Medulla oblongata (tissue), 1 donor: ENCODE data around the gene ANKRD13D.

Experiments used
- DNase-seq: peaks from one replicate; pipeline ENCODE4 v3.0.0-alpha.2; 2015; ENCODE audit errors: extremely low spot score

ANKRD13D gene

DNA sequence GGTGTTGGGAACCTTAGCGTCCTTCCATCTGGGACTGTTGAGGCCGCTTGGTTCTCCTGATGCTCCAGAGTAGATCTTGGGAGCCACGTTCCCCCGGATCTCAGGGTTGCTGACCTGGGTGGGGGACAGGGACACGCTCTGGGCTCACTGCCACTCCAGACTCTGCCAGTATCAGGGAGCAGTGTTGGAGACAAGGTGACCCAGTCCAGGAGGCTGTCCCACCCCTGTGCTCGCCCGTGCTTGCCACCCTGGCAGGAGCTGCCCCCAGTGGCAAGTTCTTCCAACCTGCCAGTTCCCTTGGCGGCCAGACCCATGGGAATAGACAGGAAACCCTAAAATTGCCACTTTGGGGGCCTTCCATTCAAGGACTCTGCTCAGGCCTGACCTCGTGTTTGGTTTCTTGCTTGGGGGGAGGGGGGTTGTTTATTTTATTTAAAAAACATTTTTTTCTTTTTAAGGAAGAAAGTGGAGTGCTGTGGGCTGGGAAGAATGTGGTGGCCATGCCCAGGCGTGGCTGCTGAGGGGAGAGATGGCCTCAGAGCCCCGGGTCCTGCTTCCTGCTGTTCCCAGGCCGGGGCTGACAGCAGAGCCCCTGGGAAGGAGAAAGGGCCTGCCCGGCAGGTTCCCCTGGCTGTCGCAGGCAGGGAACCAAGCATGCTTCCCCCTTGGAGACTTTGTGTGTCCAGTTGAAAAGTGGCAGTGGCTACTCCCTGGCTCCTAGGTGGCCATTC, 15.7 kb upstream of the ANKRD13D start:
- no peak for DNase-seq

DNA sequence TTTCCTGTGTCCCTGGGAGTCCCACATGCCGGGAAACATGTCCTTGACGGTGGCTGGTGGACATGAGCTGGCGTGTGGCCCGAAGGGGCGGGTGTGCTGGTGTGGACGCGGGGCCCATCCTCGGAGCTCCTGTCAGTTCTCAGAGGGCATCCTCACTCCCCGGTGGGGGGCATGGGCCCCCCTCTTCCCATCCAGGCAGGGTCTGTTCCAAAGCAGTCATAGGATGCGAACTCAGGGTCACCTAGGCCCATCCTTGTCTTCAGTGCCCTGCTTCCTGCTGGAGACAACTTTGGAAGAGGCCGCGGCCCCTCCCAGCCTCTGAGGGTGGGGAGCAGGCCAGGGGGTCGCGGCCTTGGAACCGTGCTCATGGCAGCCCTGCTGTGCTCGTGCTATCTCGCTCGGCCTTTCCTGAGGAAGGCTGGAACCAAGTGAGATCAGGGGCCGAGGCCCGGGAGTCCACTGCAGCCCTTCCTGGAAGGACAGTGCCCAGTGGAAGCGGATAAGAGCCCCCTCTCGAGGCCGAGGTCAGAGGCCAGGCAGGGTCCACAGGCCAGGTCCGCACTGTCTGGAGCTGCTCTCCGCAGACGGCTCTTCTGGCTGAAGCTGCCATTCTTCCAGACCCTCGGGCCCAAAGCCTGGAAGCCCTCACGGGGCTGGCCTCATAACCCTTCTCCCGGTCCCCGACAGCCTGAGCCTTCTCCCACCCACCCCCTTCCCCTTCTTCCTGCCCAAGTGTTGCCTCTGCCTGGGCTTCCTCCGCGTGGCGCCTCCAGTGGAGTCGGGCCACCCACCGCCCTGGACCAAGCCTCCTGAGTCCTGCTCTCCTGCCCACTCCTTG, 14.1 kb upstream of the ANKRD13D start:
- no peak for DNase-seq

DNA sequence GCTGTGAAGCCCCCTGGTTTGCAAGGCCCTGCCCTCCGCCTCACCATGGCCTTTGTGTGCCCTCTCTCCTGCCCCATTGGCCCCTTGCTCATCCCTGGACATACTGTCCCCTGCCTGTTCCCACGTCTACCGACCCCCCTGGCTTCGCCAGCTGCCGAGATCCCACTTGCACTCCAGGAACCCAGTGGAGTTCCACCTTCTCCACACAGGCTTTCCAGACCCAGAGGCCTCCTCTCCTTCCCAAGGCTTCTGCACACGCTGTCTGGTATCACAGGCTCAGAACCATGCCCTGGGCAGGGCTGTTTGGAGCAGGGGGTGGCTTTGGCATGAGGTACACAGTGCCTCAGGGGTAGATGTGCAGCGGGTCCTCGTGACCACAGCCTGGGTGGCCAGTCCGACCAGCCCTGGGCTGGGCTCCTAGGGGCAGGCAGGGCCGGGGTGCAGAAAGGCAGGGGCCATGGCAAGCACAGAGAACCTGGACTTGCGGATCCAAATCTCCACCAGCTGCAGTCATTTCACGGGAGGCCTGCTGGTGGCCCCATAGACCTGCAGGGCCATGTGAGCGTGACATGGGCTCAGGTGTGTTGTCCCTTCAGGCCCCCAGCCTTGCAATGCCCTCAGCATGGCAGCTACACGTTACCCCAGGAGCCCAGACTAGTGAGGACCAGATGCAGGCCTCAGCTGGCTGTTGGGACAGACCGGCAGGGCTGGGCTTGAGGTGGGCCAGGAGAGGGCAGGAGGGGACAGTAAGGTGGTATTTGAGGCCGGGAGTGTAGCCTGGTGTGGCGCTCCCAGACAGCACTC, 13.3 kb upstream of the ANKRD13D start:
- DNase-seq: no peak

DNA sequence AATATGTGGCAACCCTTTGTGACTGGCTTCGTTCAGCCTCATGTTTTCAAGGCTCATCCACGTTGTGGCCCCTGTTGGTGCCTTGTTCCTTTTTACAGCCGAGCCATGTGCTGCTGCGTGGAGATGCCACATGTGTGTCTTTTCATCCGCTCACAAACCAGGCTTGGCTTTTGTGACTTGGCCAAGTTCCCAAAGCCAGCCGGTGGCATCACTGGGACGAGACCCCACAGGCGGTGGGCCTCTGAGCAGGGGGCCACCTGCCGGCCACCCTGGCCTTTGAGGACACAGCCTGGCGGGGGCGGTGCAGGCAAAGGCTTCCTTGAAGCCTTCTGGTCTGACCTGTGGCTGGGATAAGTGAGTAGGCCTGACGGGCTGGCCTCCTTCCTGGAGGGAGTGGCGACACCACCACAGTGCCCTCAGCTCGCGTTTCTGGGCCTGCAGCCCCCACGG, 12.3 kb upstream of the ANKRD13D start:
- DNase-seq: no peak

DNA sequence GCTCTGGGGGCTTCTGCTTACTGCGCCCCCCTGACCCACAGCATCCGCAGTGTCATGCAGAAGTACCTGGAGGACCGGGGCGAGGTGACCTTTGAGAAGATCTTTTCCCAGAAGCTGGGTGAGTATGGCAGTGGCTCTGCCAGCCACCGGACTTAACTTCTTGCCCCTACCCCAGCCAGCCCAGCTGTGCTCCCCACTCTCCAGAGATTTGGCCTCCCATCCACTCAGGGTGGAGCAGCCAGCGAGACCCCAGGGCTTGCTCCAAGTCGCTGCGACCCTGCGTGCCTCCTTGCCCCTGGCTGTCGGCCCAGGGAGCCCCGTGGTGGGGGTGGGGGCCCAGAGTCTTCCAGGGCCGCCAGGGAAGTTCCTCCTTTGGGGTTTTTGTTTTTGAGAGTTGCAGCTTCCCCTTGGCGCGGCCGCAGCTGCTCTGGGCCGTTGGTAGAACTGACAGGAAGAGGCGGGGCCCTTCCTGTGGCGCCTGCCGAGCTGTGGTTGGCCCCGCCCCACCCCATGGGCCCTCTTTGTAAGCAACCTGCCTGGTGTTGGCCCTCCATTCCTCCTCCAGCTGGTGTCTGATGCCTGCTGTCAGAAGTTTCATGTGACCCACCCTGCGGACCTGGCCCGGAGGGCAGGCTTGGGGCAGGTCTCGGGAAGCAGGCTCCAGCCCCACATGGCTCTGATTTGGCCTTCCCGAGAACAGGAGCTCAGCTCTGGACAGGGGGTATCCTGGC, 11.7 kb upstream of the ANKRD13D start:
- DNase-seq: peak; percentile 86

DNA sequence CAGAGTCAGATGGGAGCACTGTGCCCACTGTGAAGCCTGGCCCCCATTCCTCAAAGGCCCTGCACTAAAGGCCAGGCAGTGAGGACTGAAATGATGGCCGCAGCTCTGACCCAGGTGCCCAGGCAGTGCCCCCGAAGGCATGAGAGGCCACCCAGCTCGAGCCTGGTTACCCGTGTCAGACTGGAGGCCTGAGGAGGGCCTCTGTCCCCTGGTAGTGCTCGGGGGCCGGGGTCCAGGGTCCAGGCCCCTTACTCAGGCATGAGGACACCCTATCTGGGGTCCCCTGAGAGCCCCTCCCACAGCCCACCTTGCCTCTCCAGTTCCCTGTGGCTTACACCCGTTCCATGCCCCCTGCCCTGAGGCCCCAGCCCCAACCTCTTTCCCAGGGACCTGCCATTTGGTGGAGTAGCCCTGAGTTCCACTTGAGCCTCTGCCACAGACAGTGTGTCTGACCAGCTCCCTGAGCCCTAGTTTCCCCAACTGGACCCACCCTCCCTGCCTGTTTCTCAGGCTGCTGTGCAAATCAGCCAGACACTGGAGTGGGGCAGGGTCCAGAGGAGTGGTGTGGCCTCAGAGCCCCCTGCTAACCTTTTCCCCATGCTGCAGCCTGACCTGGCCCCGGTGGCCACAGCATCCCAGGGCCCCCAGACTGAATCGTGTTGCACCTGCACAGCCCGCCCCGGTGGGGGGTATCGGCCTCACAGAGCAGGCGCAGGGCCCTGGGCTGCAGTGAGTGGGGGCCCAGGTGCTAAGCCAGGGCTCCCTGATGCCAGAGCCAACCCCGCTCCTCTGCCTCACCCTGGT, 10.8 kb upstream of the ANKRD13D start:
- DNase-seq: no peak

DNA sequence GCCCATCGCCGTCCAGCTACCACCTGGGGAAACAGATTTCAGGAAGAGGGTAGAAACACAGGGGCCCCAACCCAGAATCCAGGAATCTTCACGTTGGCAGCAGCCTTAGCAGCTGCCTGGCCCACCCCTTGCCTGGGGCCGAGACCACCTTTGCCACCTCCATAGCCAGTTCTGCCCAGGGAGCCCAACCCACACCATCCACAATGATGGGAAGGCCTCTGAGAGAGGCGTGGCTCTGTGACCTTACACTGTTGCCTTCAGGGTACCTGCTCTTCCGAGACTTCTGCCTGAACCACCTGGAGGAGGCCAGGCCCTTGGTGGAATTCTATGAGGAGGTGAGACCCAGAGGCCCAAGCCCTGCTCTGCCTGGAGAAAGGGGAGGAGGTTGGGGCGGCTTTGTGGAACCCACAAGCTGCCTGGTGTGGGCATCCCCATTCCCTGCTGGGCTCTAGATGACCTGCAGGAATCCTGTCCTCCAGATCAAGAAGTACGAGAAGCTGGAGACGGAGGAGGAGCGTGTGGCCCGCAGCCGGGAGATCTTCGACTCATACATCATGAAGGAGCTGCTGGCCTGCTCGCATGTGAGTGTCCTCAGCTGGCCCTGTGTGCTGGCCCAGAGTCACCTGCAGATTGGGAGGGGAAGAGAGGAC, 10.0 kb upstream of the ANKRD13D start:
- no peak for DNase-seq

DNA sequence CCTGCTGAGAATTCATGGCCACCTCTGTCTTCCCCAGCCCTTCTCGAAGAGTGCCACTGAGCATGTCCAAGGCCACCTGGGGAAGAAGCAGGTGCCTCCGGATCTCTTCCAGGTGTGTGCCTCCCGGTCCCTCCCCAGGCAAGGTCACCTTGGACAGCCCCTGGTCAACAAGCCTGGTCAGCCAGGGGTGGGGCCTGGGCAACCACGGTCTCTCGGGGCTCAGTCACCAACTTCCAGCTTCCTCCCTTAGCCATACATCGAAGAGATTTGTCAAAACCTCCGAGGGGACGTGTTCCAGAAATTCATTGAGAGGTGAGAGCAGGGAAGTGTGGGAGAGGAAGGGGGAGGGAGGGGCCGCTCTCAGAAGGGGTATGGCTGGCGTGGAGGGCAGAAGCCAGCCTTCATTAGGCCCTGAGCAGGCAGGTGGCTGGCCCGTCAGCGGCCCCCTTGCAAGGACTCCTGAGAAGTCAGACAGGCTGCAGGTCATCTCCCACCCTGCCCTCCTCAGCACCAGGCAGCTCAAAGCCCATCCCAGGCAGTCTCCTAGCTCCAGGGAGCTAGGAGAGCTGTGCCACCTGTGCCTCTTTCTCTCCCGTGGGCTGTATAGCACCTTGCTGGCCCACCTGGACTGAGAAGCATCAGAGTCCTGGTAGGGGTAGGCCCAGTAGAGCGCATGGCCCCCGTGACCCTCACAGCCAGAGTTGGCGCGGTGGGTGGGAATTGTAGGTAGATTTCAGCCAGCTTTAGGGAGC, 9.3 kb upstream of the ANKRD13D start:
- DNase-seq: no peak

DNA sequence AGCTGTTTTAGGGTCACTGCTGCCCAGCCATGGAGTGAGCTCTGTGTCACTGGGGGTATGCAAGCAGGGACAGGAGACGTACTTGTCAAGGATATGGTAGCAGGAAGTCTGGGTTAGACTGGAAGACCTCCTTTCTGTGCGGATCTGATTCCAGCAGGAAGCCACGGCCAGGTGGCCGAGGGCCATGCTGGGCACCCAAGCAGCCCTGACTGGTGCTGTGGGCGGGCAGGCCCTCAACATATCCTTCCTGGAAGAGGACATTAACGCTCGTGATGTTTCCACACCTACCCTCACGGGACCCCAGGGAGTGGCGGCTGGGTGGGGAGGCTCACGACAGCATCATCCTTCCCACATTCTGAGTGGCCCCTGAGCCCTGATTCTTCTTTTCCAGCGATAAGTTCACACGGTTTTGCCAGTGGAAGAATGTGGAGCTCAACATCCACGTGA, 8.7 kb upstream of the ANKRD13D start:
- no peak for DNase-seq

DNA sequence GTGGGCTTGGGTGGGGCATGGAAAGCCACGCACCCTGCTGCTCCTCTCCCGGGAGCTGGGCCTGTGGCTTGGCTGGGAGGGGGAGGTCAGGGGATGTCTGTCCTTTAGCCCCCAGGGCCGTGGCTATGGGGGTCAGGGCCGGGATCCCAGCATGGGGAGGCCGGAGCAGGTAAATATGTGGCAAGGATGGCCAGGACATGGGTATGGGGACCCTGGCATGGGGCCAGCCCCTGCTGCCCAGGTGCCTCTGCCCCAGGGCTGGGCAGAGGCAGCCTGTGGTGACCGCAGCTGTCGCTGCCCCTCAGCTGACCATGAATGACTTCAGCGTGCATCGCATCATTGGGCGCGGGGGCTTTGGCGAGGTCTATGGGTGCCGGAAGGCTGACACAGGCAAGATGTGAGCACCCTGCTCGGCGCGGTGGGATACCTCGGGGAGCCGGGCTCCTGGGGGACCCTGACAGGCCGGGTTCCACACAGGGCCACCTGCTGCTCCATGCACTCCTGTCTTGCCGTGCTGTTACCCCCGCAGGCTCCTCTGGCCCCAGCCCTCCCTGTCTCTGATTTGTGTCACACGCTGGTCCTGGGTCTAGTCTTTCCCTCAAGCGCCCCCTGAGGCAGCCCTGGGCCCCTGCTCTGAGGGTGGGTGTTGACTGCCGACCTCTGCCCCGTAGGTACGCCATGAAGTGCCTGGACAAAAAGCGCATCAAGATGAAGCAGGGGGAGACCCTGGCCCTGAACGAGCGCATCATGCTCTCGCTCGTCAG, 8.1 kb upstream of the ANKRD13D start:
- no peak for DNase-seq

DNA sequence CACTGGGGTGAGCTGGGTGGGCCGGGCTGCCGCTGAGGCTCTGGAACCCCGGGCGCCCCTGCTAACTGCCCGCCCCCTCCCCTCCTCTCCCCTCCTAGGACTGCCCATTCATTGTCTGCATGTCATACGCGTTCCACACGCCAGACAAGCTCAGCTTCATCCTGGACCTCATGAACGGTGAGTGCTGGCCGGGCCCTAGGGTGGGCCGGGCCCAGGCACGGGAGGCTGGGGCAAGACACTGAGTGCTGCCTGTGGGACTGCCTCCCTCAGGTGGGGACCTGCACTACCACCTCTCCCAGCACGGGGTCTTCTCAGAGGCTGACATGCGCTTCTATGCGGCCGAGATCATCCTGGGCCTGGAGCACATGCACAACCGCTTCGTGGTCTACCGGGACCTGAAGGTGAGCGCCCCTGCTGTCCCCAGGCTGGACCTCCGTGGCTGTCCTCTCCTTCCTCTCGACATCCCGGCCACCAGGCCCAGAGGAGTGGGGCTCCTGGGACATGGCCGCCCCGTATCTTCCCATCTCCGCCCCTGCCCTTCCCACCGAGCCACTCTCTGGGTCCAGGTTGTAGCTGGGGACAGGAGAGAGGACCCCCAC, 7.5 kb upstream of the ANKRD13D start:
- DNase-seq: no peak

DNA sequence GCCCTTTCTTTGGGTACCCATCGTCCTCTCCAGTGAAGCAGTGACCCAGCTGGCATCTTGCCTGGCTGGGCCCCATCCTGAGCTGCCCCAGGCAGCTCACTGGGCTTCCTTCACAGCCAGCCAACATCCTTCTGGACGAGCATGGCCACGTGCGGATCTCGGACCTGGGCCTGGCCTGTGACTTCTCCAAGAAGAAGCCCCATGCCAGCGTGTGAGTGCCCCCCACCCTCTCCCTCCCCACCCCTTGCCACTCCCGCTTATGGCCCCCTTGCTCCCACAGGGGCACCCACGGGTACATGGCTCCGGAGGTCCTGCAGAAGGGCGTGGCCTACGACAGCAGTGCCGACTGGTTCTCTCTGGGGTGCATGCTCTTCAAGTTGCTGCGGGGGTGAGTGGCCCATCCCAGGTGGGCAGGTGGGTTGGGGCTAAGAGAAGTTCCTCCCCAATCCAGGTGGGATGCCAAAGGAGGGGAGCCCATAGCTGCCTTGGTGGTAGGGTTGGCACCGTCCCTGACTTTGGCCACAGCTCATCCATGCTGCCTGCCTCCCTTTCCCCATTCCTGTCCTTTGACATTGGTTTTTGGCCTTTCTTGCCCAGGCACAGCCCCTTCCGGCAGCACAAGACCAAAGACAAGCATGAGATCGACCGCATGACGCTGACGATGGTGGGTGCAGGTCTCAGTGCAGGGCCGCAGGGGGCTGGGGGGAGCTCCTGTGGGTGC, 6.8 kb upstream of the ANKRD13D start:
- DNase-seq: no peak

DNA sequence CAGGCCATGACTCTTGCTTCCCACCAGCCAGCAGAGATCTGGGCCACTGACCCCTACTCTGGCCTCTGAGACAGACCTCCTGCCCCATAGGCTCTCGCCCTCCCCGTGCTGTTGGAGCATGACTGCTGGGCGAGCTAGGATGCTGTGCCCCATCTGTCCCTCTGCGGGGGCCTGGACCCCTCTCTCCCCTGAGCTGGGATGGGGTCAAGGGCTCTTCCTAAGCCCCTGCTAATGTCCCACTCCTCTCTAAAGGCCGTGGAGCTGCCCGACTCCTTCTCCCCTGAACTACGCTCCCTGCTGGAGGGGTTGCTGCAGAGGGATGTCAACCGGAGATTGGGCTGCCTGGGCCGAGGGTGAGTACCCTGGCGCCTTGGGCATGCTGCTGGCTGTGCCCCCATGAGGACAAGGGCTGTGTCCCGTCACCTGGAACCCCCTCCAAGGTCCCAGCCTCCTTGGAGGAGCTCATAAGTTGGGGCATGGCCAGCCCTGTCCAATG, 6.2 kb upstream of the ANKRD13D start:
- no peak for DNase-seq

DNA sequence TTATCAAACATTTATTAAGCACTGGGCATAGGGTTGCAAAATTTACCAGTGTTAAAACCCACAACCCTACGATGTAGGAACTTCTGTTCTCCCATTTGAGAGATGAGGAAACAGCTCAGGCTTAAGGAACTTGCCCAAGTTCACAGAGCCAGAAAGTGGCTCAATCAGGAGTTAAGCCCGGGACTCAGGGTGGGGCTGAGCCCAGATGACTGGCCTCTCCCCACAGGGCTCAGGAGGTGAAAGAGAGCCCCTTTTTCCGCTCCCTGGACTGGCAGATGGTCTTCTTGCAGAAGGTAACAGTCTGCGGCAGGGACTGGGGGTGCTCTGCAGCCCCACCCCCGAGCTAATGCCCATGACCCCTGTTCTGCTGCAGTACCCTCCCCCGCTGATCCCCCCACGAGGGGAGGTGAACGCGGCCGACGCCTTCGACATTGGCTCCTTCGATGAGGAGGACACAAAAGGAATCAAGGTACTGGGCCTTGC, 5.6 kb upstream of the ANKRD13D start:
- no peak for DNase-seq

DNA sequence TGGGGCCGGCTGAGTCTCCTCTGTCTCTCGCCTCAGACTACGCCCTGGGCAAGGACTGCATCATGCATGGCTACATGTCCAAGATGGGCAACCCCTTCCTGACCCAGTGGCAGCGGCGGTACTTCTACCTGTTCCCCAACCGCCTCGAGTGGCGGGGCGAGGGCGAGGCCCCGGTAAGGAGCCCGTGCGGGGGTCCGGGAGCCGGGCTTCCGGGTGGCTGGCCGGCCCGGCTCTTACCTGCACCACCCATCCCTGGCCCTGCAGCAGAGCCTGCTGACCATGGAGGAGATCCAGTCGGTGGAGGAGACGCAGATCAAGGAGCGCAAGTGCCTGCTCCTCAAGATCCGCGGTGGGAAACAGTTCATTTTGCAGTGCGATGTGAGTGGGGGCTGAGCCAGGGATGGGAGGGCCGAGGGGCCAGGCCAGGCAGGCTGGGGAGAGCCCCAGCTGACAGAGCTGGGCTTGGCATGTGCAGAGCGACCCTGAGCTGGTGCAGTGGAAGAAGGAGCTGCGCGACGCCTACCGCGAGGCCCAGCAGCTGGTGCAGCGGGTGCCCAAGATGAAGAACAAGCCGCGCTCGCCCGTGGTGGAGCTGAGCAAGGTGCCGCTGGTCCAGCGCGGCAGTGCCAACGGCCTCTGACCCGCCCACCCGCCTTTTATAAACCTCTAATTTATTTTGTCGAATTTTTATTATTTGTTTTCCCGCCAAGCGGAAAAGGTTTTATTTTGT, 4.1 kb upstream of the ANKRD13D start:
- DNase-seq: no peak
